Skin epidermis (tissue), 12 donors: ENCODE data around the gene MYLK.

Experiments
- H3K27ac ChIP-seq, 21 experiments: fragments of 200-600 bp; sonication (generic) in 11 of 21; one replicate each; pipeline ENCODE4 v1.5.0; 2020; ENCODE audit warnings: mild to moderate bottlenecking in 3 of 21, inconsistent platforms in 2 of 21, moderate library complexity in 2 of 21
- H3K4me3 ChIP-seq, 7 experiments: fragments of 200-600 bp; sonication (generic) in 2 of 7; one replicate each; pipeline ENCODE4 v1.5.0; 2020; ENCODE audit warnings: inconsistent platforms in 2 of 7, mild to moderate bottlenecking in 2 of 7, moderate library complexity in 1 of 7

MYLK gene

GRCh38 chr3:123802007-123802625, 82.0 kb downstream of the MYLK start:
- Histone ChIP-seq H3K4me3 (no peak overlapping the region), H3K27ac (peak overlapping the region in 4 of 21 experiments; percentile 3 to 48 (median 16))

GRCh38 chr3:123801474-123801873, 82.7 kb downstream of the MYLK start:
- H3K27ac ChIP-seq: no peak overlapping the region

GRCh38 chr3:123800362-123800682, 83.8 kb downstream of the MYLK start:
- peak overlapping the region in 8 of 21 experiments; percentile 5 to 76 (median 20) for H3K27ac ChIP-seq
- peak overlapping the region in 1 of 7 experiments; percentile 7 for H3K4me3 ChIP-seq

More at GRCh38 chr3:123801474-123801873, 82.7 kb downstream of the MYLK start:
- H3K4me3 ChIP-seq: no peak overlapping the region

- Histone ChIP-seq H3K4me3 (peak overlapping the region in 2 of 7 experiments; percentile 7 to 11), H3K27ac (peak overlapping the region in 11 of 21 experiments; percentile 0 to 76 (median 13))
Measured at GRCh38 chr3:123799544-123800361, 84.4 kb downstream of the MYLK start.

GRCh38 chr3:123798550-123798949, 85.6 kb downstream of the MYLK start:
- no peak overlapping the region for H3K4me3 ChIP-seq
- no peak overlapping the region for H3K27ac ChIP-seq

DNA sequence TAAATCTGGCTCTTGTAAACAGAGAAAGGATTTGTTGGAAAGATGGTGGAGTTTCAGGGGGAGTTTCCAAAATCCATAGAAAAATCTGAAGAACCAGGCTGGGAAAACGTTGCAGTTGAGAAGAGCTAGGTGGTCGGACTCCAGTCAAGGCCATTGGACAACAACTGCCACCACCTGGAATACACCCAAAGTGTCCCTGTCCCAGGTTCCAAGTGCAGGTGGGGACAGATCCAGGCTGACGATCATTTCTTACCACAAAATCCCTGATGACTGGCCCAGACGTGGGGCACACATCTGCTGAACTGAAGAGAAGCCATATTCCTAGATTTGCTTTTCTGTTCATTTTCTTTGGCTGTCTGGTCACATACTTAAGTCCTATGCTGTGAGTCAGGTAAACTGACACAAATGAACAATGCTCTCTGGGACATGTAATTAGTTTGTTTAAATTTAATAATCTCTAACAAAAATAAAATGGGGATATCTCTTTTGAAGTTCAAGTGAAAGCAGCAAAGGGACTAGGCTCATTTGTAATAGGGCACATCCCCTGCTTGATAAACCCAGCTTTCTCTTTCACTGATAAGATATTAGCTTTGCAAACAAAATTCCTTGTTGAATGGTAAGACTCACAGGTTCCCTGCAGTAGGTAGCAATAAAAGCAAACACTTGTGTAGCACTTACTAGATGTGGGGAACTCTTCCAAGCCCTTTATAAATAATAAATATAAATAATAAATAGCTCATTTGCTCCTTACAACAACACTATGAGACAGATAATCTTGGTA, 88.5 kb downstream of the MYLK start:
- Histone ChIP-seq H3K27ac (no peak overlapping the region), H3K4me3 (no peak overlapping the region)

DNA sequence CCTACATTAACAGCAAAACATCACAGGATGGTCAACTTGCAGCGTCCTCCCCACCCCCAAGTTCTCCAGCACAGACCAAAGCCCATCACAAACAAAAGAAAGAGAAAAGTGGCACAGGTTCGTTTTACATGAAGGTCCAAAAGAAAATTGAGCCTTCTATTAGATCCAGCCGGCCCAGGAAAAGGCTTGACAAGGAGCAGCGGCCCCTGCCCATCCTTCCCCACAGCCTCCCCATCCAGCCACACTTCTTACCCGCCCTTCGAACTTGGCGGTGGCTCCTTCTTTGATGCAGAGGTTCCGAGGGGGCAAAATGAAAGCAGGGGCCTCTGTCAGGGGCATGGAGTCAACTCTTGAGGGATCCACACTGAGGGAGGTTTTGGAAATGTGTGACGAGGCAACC, 90.7 kb downstream of the MYLK start:
- H3K4me3 ChIP-seq: no peak overlapping the region
- no peak overlapping the region for H3K27ac ChIP-seq

DNA sequence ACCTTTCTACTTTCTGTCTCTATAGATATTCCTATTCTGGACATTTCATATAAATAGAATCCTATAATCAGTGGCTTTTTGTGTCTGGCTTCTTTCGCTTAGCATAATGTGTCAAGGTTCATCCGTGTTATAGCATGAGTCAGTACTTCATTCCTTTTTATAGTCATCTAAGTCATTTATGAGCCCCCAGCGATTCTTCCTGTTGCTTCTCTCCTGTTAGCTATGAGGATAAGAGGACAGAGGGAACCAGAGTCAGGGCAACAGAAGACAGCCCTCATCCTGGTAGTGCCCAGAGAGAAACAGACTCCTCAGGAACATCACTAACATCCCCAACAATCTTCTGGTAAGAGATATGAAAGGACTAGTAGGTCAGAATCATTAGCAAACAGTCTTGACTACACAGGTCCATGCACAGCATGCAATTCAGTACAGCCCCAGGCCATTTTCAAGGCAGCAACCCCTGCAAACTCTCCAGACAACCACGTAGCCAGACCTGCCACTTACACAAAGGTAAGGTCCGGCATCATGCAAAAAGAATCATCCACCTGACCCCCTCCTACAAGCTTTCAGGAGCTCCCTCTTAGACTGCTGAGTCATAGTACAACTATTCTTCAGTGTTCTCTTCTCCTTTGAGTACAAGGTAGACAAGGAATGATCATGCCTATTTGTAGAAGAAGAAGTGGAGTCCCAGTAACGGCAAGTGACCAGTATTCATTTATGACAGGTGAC, 91.5 kb downstream of the MYLK start:
- no peak overlapping the region for H3K27ac ChIP-seq
- no peak overlapping the region for H3K4me3 ChIP-seq

DNA sequence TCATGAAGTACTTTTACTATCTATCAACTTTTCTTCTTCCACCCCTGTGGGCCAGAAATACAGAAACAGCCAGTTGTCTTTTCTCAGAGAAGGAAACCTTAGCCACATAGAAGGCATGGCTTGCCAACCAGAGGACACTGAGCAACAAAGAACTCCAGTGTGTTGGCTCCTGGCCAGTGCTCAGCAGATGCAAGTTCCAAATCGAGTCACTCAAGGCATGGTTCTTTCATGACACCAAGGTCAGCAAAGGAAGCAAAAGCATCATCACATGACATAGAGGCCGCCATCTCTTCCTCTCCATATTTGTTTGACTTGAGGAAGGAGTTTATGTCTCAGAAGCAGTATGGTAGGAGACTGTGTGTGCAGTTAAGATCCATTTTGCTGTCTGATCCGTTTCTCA, 92.2 kb downstream of the MYLK start:
- H3K4me3 ChIP-seq: no peak overlapping the region
- no peak overlapping the region for H3K27ac ChIP-seq

DNA sequence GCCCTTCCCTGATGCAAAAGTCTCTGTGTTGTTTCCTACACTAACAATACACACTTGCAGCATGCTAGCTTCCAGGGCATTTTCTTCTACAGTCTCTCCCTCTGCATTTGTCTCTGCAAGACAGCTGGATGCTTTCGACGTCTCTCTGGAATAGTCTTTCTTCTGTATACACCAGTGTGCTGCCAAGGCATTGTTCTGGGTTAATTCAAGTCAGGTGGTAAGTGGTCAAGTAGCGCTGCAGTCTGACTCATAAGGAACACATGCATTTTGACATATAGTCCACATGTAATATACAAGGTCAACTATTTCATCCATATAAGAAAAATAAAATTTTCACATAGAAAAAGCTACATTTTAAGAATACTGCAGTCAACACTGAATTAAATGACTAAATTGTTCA, 92.7 kb downstream of the MYLK start:
- Histone ChIP-seq H3K4me3 (no peak overlapping the region), H3K27ac (no peak overlapping the region)

- Histone ChIP-seq H3K27ac (no peak overlapping the region), H3K4me3 (no peak overlapping the region)
Measured at GRCh38 chr3:123791073-123791370, 93.1 kb downstream of the MYLK start.

DNA sequence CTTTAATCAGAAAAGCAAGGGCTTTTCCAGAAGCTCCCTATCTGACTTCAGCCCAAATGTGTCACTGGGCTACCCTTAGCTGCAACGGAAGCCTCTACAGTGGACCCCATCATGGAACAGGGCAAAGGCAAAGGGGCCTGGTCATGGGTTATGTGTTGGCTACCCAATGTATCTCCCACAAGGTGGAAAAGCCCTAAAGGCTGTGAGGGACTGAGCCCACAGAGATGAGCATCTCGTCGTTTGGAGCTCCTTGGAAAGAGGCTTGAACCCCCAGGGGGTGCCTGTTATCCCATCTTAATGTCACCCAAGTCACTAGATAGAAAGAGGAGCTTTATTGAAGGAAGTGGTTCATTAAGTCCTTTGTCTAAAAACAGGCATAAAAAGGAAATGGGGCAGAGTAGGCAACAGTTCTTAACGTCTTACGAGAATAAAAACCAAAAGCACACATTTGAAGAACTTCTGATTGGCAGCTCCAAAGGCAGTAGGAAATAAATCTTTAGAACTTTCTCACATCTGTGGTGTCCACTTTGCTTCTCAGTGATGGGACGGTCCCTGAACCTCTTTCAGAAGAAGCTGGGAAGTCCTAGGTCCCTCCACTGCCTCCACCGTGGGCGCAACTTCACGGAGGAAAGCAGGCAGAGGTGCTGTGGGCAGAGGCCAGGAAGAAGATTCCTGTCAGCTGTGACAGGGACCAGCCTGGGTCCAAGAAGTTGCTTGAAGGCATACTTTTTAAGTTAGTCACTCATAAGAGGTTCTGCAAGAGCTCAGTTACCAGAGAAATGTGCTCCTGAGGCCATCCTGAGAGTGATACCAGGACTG, 93.7 kb downstream of the MYLK start:
- H3K4me3 ChIP-seq: no peak overlapping the region
- H3K27ac ChIP-seq: no peak overlapping the region

GRCh38 chr3:123789760-123790159, 94.4 kb downstream of the MYLK start:
- H3K27ac ChIP-seq: no peak overlapping the region
- no peak overlapping the region for H3K4me3 ChIP-seq

GRCh38 chr3:123789160-123789559, 95.0 kb downstream of the MYLK start:
- Histone ChIP-seq H3K4me3 (no peak overlapping the region), H3K27ac (no peak overlapping the region)

GRCh38 chr3:123788710-123789109, 95.4 kb downstream of the MYLK start:
- H3K27ac ChIP-seq: no peak overlapping the region

DNA sequence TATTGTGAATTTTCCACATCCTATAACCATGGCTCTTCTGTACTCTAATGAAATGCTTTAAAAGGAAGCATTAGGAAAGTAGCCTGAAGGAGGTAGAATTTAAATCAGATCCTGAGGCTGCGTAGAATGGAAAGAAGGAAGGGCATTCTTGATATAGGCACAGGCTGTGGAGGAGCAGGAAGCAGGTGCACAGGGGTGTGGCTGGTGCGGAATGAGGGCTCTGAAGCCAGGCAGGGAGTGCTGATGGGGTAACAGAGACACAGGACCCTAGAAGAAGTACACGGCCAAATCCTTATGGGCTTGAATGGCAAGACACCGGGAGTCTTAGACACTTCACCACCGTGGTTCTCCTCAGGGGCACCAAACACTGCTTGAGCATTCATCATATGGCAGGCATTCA, 97.0 kb downstream of the MYLK start:
- H3K27ac ChIP-seq: no peak overlapping the region

More at GRCh38 chr3:123788710-123789109, 95.4 kb downstream of the MYLK start:
- no peak overlapping the region for H3K4me3 ChIP-seq

DNA sequence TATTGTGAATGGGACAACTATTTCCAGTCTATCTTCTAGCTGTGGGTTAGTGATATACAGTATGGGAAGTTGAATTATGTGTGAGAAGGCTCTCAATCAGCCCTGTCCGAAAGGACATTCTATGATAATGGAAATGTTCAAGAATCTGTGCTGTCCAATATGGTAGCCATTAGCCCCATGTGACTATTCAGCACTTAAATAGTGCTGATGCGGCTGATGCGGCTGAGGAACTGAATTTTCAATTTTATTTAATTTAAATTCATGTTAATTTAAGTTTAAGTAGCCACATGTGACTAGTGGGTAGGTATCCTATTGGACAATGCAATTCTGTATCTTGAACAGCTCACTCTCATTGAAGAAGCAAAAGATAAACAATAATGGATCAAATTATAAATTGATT, 98.5 kb downstream of the MYLK start:
- H3K27ac ChIP-seq: no peak overlapping the region
- H3K4me3 ChIP-seq: no peak overlapping the region

More for the DNA sequence above, 97.0 kb downstream of the MYLK start:
- no peak overlapping the region for H3K4me3 ChIP-seq

DNA sequence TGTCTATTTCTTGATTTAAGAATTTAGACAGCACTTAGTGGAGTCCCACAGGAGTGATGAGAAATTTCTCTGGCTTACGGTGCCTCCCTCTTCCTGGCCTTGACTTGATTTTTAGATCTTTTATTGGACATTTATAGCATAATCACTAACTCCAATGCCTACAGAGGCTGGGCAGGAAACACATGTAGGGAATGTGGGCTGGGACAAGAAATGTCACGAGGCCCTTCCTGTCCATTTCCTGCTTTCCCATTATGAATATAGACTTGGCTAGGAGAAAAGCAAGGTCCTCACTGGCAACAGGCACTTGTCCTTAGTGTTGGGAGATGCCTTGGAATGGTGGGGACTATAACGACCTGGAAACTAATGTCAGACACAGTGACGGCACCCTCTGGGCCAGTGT, 100.3 kb downstream of the MYLK start:
- Histone ChIP-seq H3K4me3 (no peak overlapping the region), H3K27ac (peak overlapping the region in 1 of 21 experiments; percentile 33)

DNA sequence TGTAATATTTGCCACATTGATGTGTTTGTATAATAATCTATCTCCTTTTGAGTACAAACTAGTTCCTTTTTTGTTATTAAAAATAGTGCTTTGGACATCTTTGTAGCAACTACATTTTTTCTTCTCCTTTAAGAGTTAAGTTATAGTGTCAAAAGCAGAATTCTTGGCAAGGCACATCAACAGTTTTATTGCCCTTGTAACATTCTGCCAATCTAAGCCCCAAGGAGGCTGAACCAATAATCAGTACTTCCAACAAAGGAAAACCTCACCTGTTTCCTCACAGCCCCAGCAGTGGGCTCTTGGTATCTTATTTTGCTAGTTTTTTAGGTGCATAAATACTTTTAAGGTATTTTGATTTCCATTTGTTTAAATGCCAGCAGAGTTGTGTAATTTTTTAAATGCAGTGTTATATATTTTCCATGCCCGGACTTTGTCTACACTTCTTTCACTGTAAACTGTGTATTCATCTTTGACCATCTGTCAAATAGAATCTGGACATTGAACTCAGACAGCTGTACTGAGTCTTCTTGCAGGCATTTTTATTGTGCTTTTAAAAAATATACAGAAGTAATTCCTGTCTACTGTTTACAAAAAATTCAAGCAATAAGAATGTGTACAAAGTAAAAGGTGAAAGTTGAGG, 101.0 kb downstream of the MYLK start:
- H3K27ac ChIP-seq: peak overlapping the region in 4 of 21 experiments; percentile 18 to 33 (median 32)
- H3K4me3 ChIP-seq: no peak overlapping the region
